ENCODE measurements around the gene CARD8. TPM values are rescaled to one million over a fixed set of nuclear protein-coding genes. Genes with fewer than 3 reads are reported as not detected.

CARD8 gene
- total RNA-seq, 1 donor from 2014 or later: 23.3 TPM

- H3K9me3 Mint-ChIP-seq (ENCODE audit: low read depth): no peaks in the 10 kb centered on the region
- no peak for DNase-seq (ENCODE audit: low spot score)
- no peaks in the 10 kb centered on the region for H3K36me3 Mint-ChIP-seq (ENCODE audit: low read depth)
- peaks cover 3% of the 10 kb centered on the region for H3K27me3 Mint-ChIP-seq (ENCODE audit: low read depth)
- no peak overlapping the region for H3K27ac Mint-ChIP-seq (ENCODE audit: unreplicated experiment)
- H3K4me1 Mint-ChIP-seq (ENCODE audit: low read depth): no peaks in the 10 kb centered on the region
- TF ChIP-seq CTCF (IDR thresholded peaks at IDR 0.05): no peak
- no peak overlapping the region for H3K4me3 Mint-ChIP-seq (ENCODE audit: unreplicated experiment)
Measured at GRCh38 chr19:48301886-48302599, 46.3 kb upstream of the CARD8 start.

GRCh38 chr19:48297975-48298374 is 42.3 kb upstream of the CARD8 start:
- no peak for TF ChIP-seq CTCF (IDR thresholded peaks at IDR 0.05)
- Mint-ChIP-seq H3K36me3 (ENCODE audit: low read depth) (no peaks in the 10 kb centered on the region), H3K27ac (ENCODE audit: unreplicated experiment) (no peak overlapping the region), H3K9me3 (ENCODE audit: low read depth) (no peaks in the 10 kb centered on the region), H3K27me3 (ENCODE audit: low read depth) (no peaks in the 10 kb centered on the region), H3K4me1 (ENCODE audit: low read depth) (no peaks in the 10 kb centered on the region), H3K4me3 (ENCODE audit: unreplicated experiment) (no peak overlapping the region)
- DNase-seq (ENCODE audit: low spot score): no peak

GRCh38 chr19:48296963-48297734 is 41.4 kb upstream of the CARD8 start:
- H3K9me3 Mint-ChIP-seq (ENCODE audit: low read depth): no peaks in the 10 kb centered on the region
- H3K27ac Mint-ChIP-seq (ENCODE audit: unreplicated experiment): no peak overlapping the region
- no peaks in the 10 kb centered on the region for H3K27me3 Mint-ChIP-seq (ENCODE audit: low read depth)
- DNase-seq (ENCODE audit: low spot score): no peak
- TF ChIP-seq CTCF (IDR thresholded peaks at IDR 0.05): no peak
- H3K36me3 Mint-ChIP-seq (ENCODE audit: low read depth): no peaks in the 10 kb centered on the region
- no peak overlapping the region for H3K4me3 Mint-ChIP-seq (ENCODE audit: unreplicated experiment)
- no peaks in the 10 kb centered on the region for H3K4me1 Mint-ChIP-seq (ENCODE audit: low read depth)

- Mint-ChIP-seq H3K27ac (ENCODE audit: unreplicated experiment) (no peak overlapping the region), H3K4me1 (ENCODE audit: low read depth) (peaks cover 9% of the 10 kb centered on the region), H3K9me3 (ENCODE audit: low read depth) (no peaks in the 10 kb centered on the region), H3K4me3 (ENCODE audit: unreplicated experiment) (no peak overlapping the region), H3K36me3 (ENCODE audit: low read depth) (no peaks in the 10 kb centered on the region), H3K27me3 (ENCODE audit: low read depth) (no peaks in the 10 kb centered on the region)
- no peak for TF ChIP-seq CTCF (IDR thresholded peaks at IDR 0.05)
- no peak for DNase-seq (ENCODE audit: low spot score)
Measured at GRCh38 chr19:48295458-48295857, 39.7 kb upstream of the CARD8 start.

- Mint-ChIP-seq H3K4me3 (ENCODE audit: unreplicated experiment) (no peak overlapping the region), H3K9me3 (ENCODE audit: low read depth) (no peaks in the 10 kb centered on the region), H3K4me1 (ENCODE audit: low read depth) (peaks cover 11% of the 10 kb centered on the region), H3K36me3 (ENCODE audit: low read depth) (no peaks in the 10 kb centered on the region), H3K27ac (ENCODE audit: unreplicated experiment) (no peak overlapping the region), H3K27me3 (ENCODE audit: low read depth) (no peaks in the 10 kb centered on the region)
- no peak for DNase-seq (ENCODE audit: low spot score)
- no peak for TF ChIP-seq CTCF (IDR thresholded peaks at IDR 0.05)
Measured at GRCh38 chr19:48292798-48293197, 37.1 kb upstream of the CARD8 start.

All from chondrocyte (in vitro differentiated cells).